Duodenal mucosa (tissue), 2 donors: ENCODE measurements around the gene TTLL11.

Experiments used
- H3K27ac ChIP-seq: one replicate; pipeline ENCODE4 v1.7.0; 2013; ENCODE audit warnings: low read depth, low read length
- H3K27me3 ChIP-seq, 2 donors: one replicate each; pipeline ENCODE4 v1.7.0; 2013; ENCODE audit warnings: low read length in 2 of 2, control low read depth in 1 of 2; ENCODE audit not compliant: insufficient read depth in 2 of 2, control insufficient read depth in 1 of 2
- H3K36me3 ChIP-seq, 2 donors: one replicate each; pipeline ENCODE4 v1.7.0; 2013; ENCODE audit warnings: low read length in 2 of 2, control low read depth in 1 of 2; ENCODE audit not compliant: insufficient read depth in 2 of 2, control insufficient read depth in 1 of 2
- H3K4me1 ChIP-seq, 2 donors: one replicate each; pipeline ENCODE4 v1.7.0; 2013; ENCODE audit warnings: low read length in 2 of 2, control low read depth in 1 of 2; ENCODE audit not compliant: insufficient read depth in 2 of 2, control insufficient read depth in 1 of 2
- H3K4me3 ChIP-seq, 2 donors: one replicate each; pipeline ENCODE4 v1.7.0; 2013; ENCODE audit warnings: low read length in 2 of 2, low read depth in 1 of 2
- H3K9ac ChIP-seq, 2 donors: one replicate each; pipeline ENCODE4 v1.7.0; 2013; ENCODE audit warnings: low read length in 2 of 2, low read depth in 1 of 2
- H3K9me3 ChIP-seq, 2 donors: one replicate each; pipeline ENCODE4 v1.7.0; 2013; ENCODE audit warnings: low read length in 2 of 2, control low read depth in 1 of 2; ENCODE audit not compliant: control insufficient read depth in 1 of 2

Gene TTLL11

DNA sequence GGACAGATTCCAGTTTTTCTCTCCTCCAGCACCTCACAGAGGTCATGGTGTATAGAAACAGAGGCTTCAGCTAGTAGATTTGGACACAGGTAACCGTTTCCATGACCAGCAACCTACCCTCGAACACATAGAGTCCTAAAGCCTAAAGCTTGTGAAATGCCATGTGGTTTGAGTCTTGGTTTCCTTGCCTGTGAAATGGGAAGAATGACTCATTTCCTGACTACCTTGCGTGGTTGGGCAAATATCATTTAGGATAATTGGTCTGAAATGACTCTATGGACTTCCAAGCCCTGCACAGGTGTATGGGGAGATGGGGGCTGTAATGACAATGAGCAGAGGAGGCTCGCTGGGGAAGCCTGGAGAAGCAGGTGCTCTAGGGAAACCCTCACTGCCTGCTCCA is 134.6 kb downstream of the TTLL11 start:
- no peak overlapping the region for H3K27ac ChIP-seq
- H3K27me3 ChIP-seq = no peaks in the 10 kb centered on the region
- no peak overlapping the region for H3K4me3 ChIP-seq
- H3K36me3 ChIP-seq = no peaks in the 10 kb centered on the region
- no peaks in the 10 kb centered on the region for H3K9me3 ChIP-seq
- H3K9ac ChIP-seq = no peak overlapping the region
- H3K4me1 ChIP-seq = no peaks in the 10 kb centered on the region

- no peak overlapping the region for H3K4me3 ChIP-seq
- H3K9me3 ChIP-seq = no peaks in the 10 kb centered on the region
- no peak overlapping the region for H3K9ac ChIP-seq
- no peaks in the 10 kb centered on the region for H3K36me3 ChIP-seq
- no peaks in the 10 kb centered on the region for H3K27me3 ChIP-seq
- H3K27ac ChIP-seq = no peak overlapping the region
- H3K4me1 ChIP-seq = no peaks in the 10 kb centered on the region
These were observed 136.3 kb downstream of the TTLL11 start for GRCh38 chr9:121956808-121957207.

- H3K9ac ChIP-seq = no peak overlapping the region
- no peak overlapping the region for H3K27ac ChIP-seq
- H3K4me1 ChIP-seq = no peaks in the 10 kb centered on the region
- no peaks in the 10 kb centered on the region for H3K36me3 ChIP-seq
- no peak overlapping the region for H3K4me3 ChIP-seq
- H3K27me3 ChIP-seq = no peaks in the 10 kb centered on the region
- H3K9me3 ChIP-seq = no peaks in the 10 kb centered on the region
These were observed 137.5 kb downstream of the TTLL11 start for GRCh38 chr9:121955649-121956048.

DNA sequence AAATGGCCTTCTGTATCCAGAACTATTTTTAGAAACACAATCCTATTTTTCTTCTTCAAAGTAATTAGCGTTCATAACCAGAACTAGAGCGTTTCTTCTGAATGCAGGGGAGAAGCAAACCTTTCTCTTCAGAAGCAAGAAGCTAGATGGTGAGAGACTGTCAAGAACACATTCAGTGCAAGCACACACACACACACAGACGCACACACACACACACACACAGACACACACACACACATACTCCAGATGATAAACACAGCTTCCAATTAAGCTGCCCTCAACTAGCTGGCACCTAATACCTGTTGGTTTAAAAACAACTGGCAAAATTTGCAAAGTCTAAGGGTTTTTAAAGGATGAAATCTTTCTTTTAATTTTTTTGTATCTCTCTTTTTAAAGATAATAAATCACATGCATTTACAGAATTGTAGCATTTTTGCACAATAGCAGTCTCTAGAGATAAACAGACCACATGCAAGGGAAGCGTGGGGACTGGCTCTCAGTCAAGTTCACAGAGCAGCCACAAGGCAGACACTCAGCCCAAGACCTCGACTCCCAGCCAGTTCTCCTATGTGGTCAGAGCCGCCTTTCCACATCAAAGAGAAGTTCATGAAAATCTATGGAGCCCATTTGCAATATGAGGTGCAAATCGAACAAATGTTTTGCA is 138.5 kb downstream of the TTLL11 start:
- H3K36me3 ChIP-seq = no peaks in the 10 kb centered on the region
- H3K27ac ChIP-seq = no peak overlapping the region
- no peak overlapping the region for H3K9ac ChIP-seq
- no peaks in the 10 kb centered on the region for H3K9me3 ChIP-seq
- H3K4me3 ChIP-seq = no peak overlapping the region
- no peaks in the 10 kb centered on the region for H3K27me3 ChIP-seq
- H3K4me1 ChIP-seq = no peaks in the 10 kb centered on the region

DNA sequence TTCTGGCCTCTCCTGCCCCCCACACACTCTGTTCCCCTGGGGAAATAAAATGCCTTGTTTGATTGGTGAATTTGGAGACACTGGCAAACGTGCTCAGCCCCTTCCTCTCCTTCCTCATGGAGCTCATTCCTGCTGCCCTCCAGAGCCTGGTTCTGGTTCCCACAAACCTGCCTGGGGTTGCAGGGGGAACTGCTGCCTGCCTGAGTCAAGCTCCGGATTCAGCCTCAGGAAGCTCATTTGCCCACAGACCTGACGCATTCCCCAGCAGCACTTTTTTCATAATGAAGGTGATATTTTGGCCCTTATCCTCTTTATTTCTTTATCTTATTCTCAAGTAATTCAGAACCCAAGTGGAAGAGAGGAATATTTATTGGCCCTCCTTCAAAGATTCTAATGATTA is 140.5 kb downstream of the TTLL11 start:
- Histone ChIP-seq H3K27me3 (no peaks in the 10 kb centered on the region), H3K9ac (no peak overlapping the region), H3K36me3 (no peaks in the 10 kb centered on the region), H3K4me1 (no peaks in the 10 kb centered on the region), H3K9me3 (no peaks in the 10 kb centered on the region), H3K4me3 (no peak overlapping the region), H3K27ac (no peak overlapping the region)

GRCh38 chr9:121950866-121951265 is 142.2 kb downstream of the TTLL11 start:
- H3K9me3 ChIP-seq = no peaks in the 10 kb centered on the region
- no peaks in the 10 kb centered on the region for H3K27me3 ChIP-seq
- H3K4me1 ChIP-seq = no peaks in the 10 kb centered on the region
- H3K36me3 ChIP-seq = no peaks in the 10 kb centered on the region
- H3K9ac ChIP-seq = no peak overlapping the region
- no peak overlapping the region for H3K4me3 ChIP-seq
- no peak overlapping the region for H3K27ac ChIP-seq

DNA sequence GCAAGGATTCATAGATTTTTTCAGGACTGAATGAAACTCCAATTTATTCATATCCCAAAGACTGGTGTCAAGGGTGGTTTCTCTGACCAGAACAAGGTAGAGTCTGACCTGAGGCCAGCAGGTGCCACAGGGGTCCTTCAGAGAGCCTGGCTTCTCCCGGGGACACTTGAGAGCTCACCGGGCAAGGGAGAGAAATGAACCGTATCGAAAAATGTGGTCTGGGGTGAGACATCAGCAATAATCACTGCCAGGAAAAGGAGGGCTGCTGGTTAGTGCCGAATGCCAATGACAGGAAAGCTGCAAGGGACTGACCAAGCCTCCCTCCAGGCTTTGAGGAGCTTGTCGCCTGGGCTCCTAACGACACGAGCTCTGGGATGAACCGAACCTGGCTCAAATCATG is 142.7 kb downstream of the TTLL11 start:
- Histone ChIP-seq H3K27me3 (no peaks in the 10 kb centered on the region), H3K4me1 (no peaks in the 10 kb centered on the region), H3K9ac (no peak overlapping the region), H3K36me3 (no peaks in the 10 kb centered on the region), H3K27ac (no peak overlapping the region), H3K9me3 (no peaks in the 10 kb centered on the region), H3K4me3 (no peak overlapping the region)

DNA sequence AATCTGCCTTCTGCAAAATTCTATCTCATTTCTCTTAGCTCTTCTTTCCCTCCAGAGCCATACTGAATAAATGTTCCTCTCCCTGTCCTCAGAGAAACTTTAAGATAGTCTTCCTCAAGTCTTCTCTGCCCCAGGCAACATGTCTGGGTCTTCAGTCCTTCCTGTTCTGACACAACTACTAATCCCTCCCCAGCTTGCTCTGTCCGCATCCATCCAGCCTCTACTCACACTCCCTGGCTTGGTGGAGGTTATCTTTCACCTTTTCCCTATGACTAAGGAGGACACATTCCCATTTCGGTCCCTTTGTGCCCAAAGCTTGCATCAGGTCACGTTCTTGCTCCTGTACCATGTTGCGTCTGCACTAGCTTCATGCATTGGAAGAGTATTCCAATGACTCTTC is 143.3 kb downstream of the TTLL11 start:
- Histone ChIP-seq H3K9me3 (no peaks in the 10 kb centered on the region), H3K4me1 (no peaks in the 10 kb centered on the region), H3K27ac (no peak overlapping the region), H3K4me3 (no peak overlapping the region), H3K27me3 (no peaks in the 10 kb centered on the region), H3K36me3 (no peaks in the 10 kb centered on the region), H3K9ac (no peak overlapping the region)

GRCh38 chr9:121949364-121949763 is 143.7 kb downstream of the TTLL11 start:
- H3K27me3 ChIP-seq = no peaks in the 10 kb centered on the region
- H3K9me3 ChIP-seq = no peaks in the 10 kb centered on the region
- no peaks in the 10 kb centered on the region for H3K4me1 ChIP-seq
- no peak overlapping the region for H3K27ac ChIP-seq
- no peak overlapping the region for H3K4me3 ChIP-seq
- no peaks in the 10 kb centered on the region for H3K36me3 ChIP-seq
- H3K9ac ChIP-seq = no peak overlapping the region

- Histone ChIP-seq H3K4me1 (no peaks in the 10 kb centered on the region), H3K9me3 (no peaks in the 10 kb centered on the region), H3K27me3 (no peaks in the 10 kb centered on the region), H3K9ac (no peak overlapping the region), H3K36me3 (no peaks in the 10 kb centered on the region), H3K4me3 (no peak overlapping the region), H3K27ac (no peak overlapping the region)
These were observed 145.3 kb downstream of the TTLL11 start for GRCh38 chr9:121947775-121948174.

- H3K9ac ChIP-seq = no peak overlapping the region
- no peaks in the 10 kb centered on the region for H3K36me3 ChIP-seq
- H3K27me3 ChIP-seq = no peaks in the 10 kb centered on the region
- H3K27ac ChIP-seq = no peak overlapping the region
- H3K4me1 ChIP-seq = no peaks in the 10 kb centered on the region
- H3K9me3 ChIP-seq = no peaks in the 10 kb centered on the region
- H3K4me3 ChIP-seq = no peak overlapping the region
These were observed 146.6 kb downstream of the TTLL11 start for GRCh38 chr9:121946465-121946864.
